WTC11 (cell line): ENCODE results near the gene DNAJC3.

Experiments used
- CTCF ChIP-seq: fragments of 200-600 bp; IDR thresholded peaks from 2 replicates; pipeline ENCODE4 v1.8.0; 2022; ENCODE audit warnings: antibody characterized with exemption
- ESRRA ChIP-seq: sonication (generic); formaldehyde crosslinking; IDR thresholded peaks from 2 replicates; pipeline ENCODE4 v1.8.1; 2022; ENCODE audit warnings: mild to moderate bottlenecking, missing genetic modification reagents, borderline replicate concordance
- GABPB1 ChIP-seq: sonication (generic); formaldehyde crosslinking; IDR thresholded peaks from 2 replicates; pipeline ENCODE4 v1.8.1; 2023; ENCODE audit warnings: mild to moderate bottlenecking, missing genetic modification reagents
- NFYB ChIP-seq: sonication (generic); formaldehyde crosslinking; conservative IDR thresholded peaks from 2 replicates; pipeline ENCODE4 v1.8.0; 2022; ENCODE audit warnings: low read depth, missing genetic modification reagents
- TCF7 ChIP-seq: sonication (generic); formaldehyde crosslinking; IDR thresholded peaks from 2 replicates; pipeline ENCODE4 v1.8.0; 2022; ENCODE audit warnings: mild to moderate bottlenecking, low read depth, missing genetic modification reagents, moderate library complexity
- TEAD4 ChIP-seq: sonication (generic); formaldehyde crosslinking; IDR thresholded peaks from 2 replicates; pipeline ENCODE4 v1.8.0; 2022; ENCODE audit warnings: mild to moderate bottlenecking, missing genetic modification reagents
- ZNF121 ChIP-seq: sonication (generic); formaldehyde crosslinking; IDR thresholded peaks from 2 replicates; pipeline ENCODE4 v1.8.0; 2023; ENCODE audit warnings: missing genetic modification reagents
- TF ChIP-seq, protein P1 (sequence below): sonication (generic); formaldehyde crosslinking; IDR thresholded peaks from 2 replicates; pipeline ENCODE4 v1.8.1; 2022; ENCODE audit warnings: mild to moderate bottlenecking, missing genetic modification reagents, moderate library complexity, borderline replicate concordance
- TF ChIP-seq, protein P2 (sequence below): sonication (generic); formaldehyde crosslinking; IDR thresholded peaks from 2 replicates; pipeline ENCODE4 v1.8.1; 2023; ENCODE audit warnings: mild to moderate bottlenecking, moderate library complexity, missing genetic modification reagents

- TF ChIP-seq, protein P1, sequence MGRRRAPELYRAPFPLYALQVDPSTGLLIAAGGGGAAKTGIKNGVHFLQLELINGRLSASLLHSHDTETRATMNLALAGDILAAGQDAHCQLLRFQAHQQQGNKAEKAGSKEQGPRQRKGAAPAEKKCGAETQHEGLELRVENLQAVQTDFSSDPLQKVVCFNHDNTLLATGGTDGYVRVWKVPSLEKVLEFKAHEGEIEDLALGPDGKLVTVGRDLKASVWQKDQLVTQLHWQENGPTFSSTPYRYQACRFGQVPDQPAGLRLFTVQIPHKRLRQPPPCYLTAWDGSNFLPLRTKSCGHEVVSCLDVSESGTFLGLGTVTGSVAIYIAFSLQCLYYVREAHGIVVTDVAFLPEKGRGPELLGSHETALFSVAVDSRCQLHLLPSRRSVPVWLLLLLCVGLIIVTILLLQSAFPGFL (CRISPR knock-in tag) = no peak
- TF ChIP-seq CTCF = no peak
- no peak for TF ChIP-seq ESRRA (CRISPR knock-in tag)
- no peak for TF ChIP-seq NFYB
- no peak for TF ChIP-seq GABPB1 (CRISPR knock-in tag)
- TF ChIP-seq, protein P2, sequence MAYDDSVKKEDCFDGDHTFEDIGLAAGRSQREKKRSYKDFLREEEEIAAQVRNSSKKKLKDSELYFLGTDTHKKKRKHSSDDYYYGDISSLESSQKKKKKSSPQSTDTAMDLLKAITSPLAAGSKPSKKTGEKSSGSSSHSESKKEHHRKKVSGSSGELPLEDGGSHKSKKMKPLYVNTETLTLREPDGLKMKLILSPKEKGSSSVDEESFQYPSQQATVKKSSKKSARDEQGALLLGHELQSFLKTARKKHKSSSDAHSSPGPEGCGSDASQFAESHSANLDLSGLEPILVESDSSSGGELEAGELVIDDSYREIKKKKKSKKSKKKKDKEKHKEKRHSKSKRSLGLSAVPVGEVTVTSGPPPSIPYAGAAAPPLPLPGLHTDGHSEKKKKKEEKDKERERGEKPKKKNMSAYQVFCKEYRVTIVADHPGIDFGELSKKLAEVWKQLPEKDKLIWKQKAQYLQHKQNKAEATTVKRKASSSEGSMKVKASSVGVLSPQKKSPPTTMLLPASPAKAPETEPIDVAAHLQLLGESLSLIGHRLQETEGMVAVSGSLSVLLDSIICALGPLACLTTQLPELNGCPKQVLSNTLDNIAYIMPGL (CRISPR knock-in tag) = no peak
- no peak for TF ChIP-seq ZNF121 (CRISPR knock-in tag)
- TF ChIP-seq TEAD4 = no peak
- TF ChIP-seq TCF7 (CRISPR knock-in tag) = no peak
Observed at GRCh38 chr13:95814495-95814894, 137.6 kb downstream of the DNAJC3 start.
